ENCODE results near the gene TCEA2.
A peak's percentile ranks its signal among the peaks of the same experiment; 100 is the strongest.

TCEA2 gene

GRCh38 chr20:64053841-64054661 lies 8.9 kb upstream of the TCEA2 start:
- Histone ChIP-seq H3F3A (ENCODE audit: insufficient read depth, low read length) (no peaks in the 10 kb centered on the region), H3K27ac (ENCODE audit: low read length) (no peak overlapping the region), H3K9me3 (replicated peaks; ENCODE audit: insufficient read depth, low read length) (no peaks in the 10 kb centered on the region), H2AFZ (ENCODE audit: low read length) (no peak overlapping the region), H3K36me3 (replicated peaks; ENCODE audit: insufficient read depth, low read length) (no peaks in the 10 kb centered on the region), H3K27me3 (replicated peaks; ENCODE audit: insufficient read depth, low read length) (peaks cover 64% of the 10 kb centered on the region), H3K9ac (ENCODE audit: low read length) (no peak overlapping the region), H3K9me2 (replicated peaks; ENCODE audit: insufficient read depth, low read length) (no peaks in the 10 kb centered on the region), H3K4me3 (ENCODE audit: low read length) (no peak overlapping the region), H4K20me1 (ENCODE audit: insufficient read depth, low read length) (no peaks in the 10 kb centered on the region), H3K4me2 (ENCODE audit: low read depth, low read length) (no peak overlapping the region), H3K79me2 (ENCODE audit: low read length) (no peaks in the 10 kb centered on the region), H3K4me1 (ENCODE audit: low read length) (no peaks in the 10 kb centered on the region)
- TF ChIP-seq EZH2phosphoT487 (IDR thresholded peaks at IDR 0.05; ENCODE audit: low read length): no peak
- TF ChIP-seq CTCF (IDR thresholded peaks at IDR 0.05; ENCODE audit: low read length): peak; percentile 21
- no peak for TF ChIP-seq EZH2 (optimal IDR thresholded peaks at IDR 0.05; ENCODE audit: low read depth, low read length)
- no peak for DNase-seq

- TF ChIP-seq EZH2 (optimal IDR thresholded peaks at IDR 0.05; ENCODE audit: low read depth, low read length): no peak
- TF ChIP-seq CTCF (IDR thresholded peaks at IDR 0.05; ENCODE audit: low read length): no peak
- no peak for TF ChIP-seq EZH2phosphoT487 (IDR thresholded peaks at IDR 0.05; ENCODE audit: low read length)
- Histone ChIP-seq H3K9me3 (replicated peaks; ENCODE audit: insufficient read depth, low read length) (no peaks in the 10 kb centered on the region), H4K20me1 (ENCODE audit: insufficient read depth, low read length) (no peaks in the 10 kb centered on the region), H3K9me2 (replicated peaks; ENCODE audit: insufficient read depth, low read length) (no peaks in the 10 kb centered on the region), H2AFZ (ENCODE audit: low read length) (no peak overlapping the region), H3K4me3 (ENCODE audit: low read length) (no peak overlapping the region), H3K4me1 (ENCODE audit: low read length) (no peaks in the 10 kb centered on the region), H3K27me3 (replicated peaks; ENCODE audit: insufficient read depth, low read length) (peaks cover 71% of the 10 kb centered on the region), H3K27ac (ENCODE audit: low read length) (no peak overlapping the region), H3K4me2 (ENCODE audit: low read depth, low read length) (no peak overlapping the region), H3F3A (ENCODE audit: insufficient read depth, low read length) (no peaks in the 10 kb centered on the region), H3K79me2 (ENCODE audit: low read length) (no peaks in the 10 kb centered on the region), H3K9ac (ENCODE audit: low read length) (no peak overlapping the region), H3K36me3 (replicated peaks; ENCODE audit: insufficient read depth, low read length) (no peaks in the 10 kb centered on the region)
- DNase-seq: no peak
Observed at GRCh38 chr20:64055396-64055892, 7.6 kb upstream of the TCEA2 start.

- Histone ChIP-seq H3K9ac (ENCODE audit: low read length) (no peak overlapping the region), H4K20me1 (ENCODE audit: insufficient read depth, low read length) (no peaks in the 10 kb centered on the region), H3K27me3 (replicated peaks; ENCODE audit: insufficient read depth, low read length) (peaks cover 65% of the 10 kb centered on the region), H3K9me2 (replicated peaks; ENCODE audit: insufficient read depth, low read length) (no peaks in the 10 kb centered on the region), H3K9me3 (replicated peaks; ENCODE audit: insufficient read depth, low read length) (no peaks in the 10 kb centered on the region), H3F3A (ENCODE audit: insufficient read depth, low read length) (no peaks in the 10 kb centered on the region), H3K4me2 (ENCODE audit: low read depth, low read length) (no peak overlapping the region), H3K4me3 (ENCODE audit: low read length) (no peak overlapping the region), H2AFZ (ENCODE audit: low read length) (no peak overlapping the region), H3K27ac (ENCODE audit: low read length) (no peak overlapping the region), H3K79me2 (ENCODE audit: low read length) (no peaks in the 10 kb centered on the region), H3K4me1 (ENCODE audit: low read length) (no peaks in the 10 kb centered on the region), H3K36me3 (replicated peaks; ENCODE audit: insufficient read depth, low read length) (no peaks in the 10 kb centered on the region)
- TF ChIP-seq EZH2phosphoT487 (IDR thresholded peaks at IDR 0.05; ENCODE audit: low read length): no peak
- no peak for TF ChIP-seq CTCF (IDR thresholded peaks at IDR 0.05; ENCODE audit: low read length)
- TF ChIP-seq EZH2 (optimal IDR thresholded peaks at IDR 0.05; ENCODE audit: low read depth, low read length): no peak
- DNase-seq: no peak
Observed at GRCh38 chr20:64055893-64056638, 6.9 kb upstream of the TCEA2 start.

Data from MM.1S (cell line).